DND-41 (cell line): ENCODE measurements around the gene IQCE.

Experiments used
- ATAC-seq: fragments of 200-7000 bp; cut with Tn5 transposase; 3 replicates; pipeline ENCODE4 v1.9.1; 2021; ENCODE audit warnings: low read depth; ENCODE audit not compliant: insufficient read depth
- DNase-seq: peaks from one replicate; pipeline ENCODE4 v3.0.0-alpha.2; 2020
- H2AFZ ChIP-seq: 2 replicates; pipeline ENCODE4 v1.6.0; 2012; ENCODE audit warnings: low read depth, low read length
- H3K27ac ChIP-seq: 2 replicates; pipeline ENCODE4 v1.5.1; 2012; ENCODE audit warnings: low read length, inconsistent platforms
- H3K27me3 ChIP-seq: fragments of 200-600 bp; sonication (generic); 2 replicates; pipeline ENCODE4 v1.6.0; 2012; ENCODE audit warnings: low read length, mild to moderate bottlenecking, inconsistent platforms; ENCODE audit not compliant: insufficient read depth, poor library complexity
- H3K36me3 ChIP-seq: 2 replicates; pipeline ENCODE4 v1.5.1; 2012; ENCODE audit warnings: low read length, inconsistent platforms; ENCODE audit not compliant: insufficient read depth
- H3K4me1 ChIP-seq: 2 replicates; pipeline ENCODE4 v1.5.1; 2012; ENCODE audit warnings: mild to moderate bottlenecking, low read length; ENCODE audit not compliant: insufficient read depth
- H3K4me2 ChIP-seq: 2 replicates; pipeline ENCODE4 v1.6.0; 2012; ENCODE audit warnings: mild to moderate bottlenecking, moderate library complexity, low read length, inconsistent platforms; ENCODE audit not compliant: insufficient read depth
- H3K4me3 ChIP-seq, 2 experiments: fragments of 200-600 bp in 1 of 2; shearing (Covaris generic) in 1 of 2; 2 replicates each; pipeline ENCODE4 v1.5.1; 2012 to 2016; ENCODE audit warnings: inconsistent platforms in 2 of 2, low read length in 2 of 2, mild to moderate bottlenecking in 2 of 2, low read depth in 1 of 2, moderate library complexity in 1 of 2
- H3K79me2 ChIP-seq: 2 replicates; pipeline ENCODE4 v1.6.0; 2012; ENCODE audit warnings: low read length, inconsistent platforms; ENCODE audit not compliant: insufficient read depth
- H3K9ac ChIP-seq: 2 replicates; pipeline ENCODE4 v1.6.0; 2012; ENCODE audit warnings: low read depth, mild to moderate bottlenecking, inconsistent platforms, low read length, moderate library complexity
- H3K9me3 ChIP-seq: 2 replicates; pipeline ENCODE4 v1.5.1; 2012; ENCODE audit warnings: low read length, moderate library complexity, mild to moderate bottlenecking, inconsistent platforms; ENCODE audit not compliant: insufficient read depth, severe bottlenecking
- H4K20me1 ChIP-seq: 2 replicates; pipeline ENCODE4 v1.6.0; 2012; ENCODE audit warnings: low read length; ENCODE audit not compliant: insufficient read depth
- CTCF ChIP-seq: IDR thresholded peaks from 2 replicates; pipeline ENCODE4 v1.5.1; 2012; ENCODE audit warnings: borderline replicate concordance, low read length, moderate library complexity, mild to moderate bottlenecking; ENCODE audit not compliant: poor library complexity, severe bottlenecking; ENCODE audit errors: extremely low read depth
- EZH2 ChIP-seq: IDR thresholded peaks from 3 replicates; pipeline ENCODE4 v1.6.1; 2012; ENCODE audit warnings: borderline replicate concordance, low read depth, mild to moderate bottlenecking, moderate library complexity, low read length, inconsistent platforms; ENCODE audit not compliant: severe bottlenecking

IQCE gene

GRCh38 chr7:2629746-2630681 lies 71.2 kb downstream of the IQCE start:
- H3K4me1 ChIP-seq = peaks cover 22% of the 10 kb centered on the region
- H3K79me2 ChIP-seq = peaks cover 35% of the 10 kb centered on the region
- H3K27ac ChIP-seq = no peak overlapping the region
- ATAC-seq (no peak), DNase-seq (no peak)
- H3K4me3 ChIP-seq = no peak overlapping the region
- H2AFZ ChIP-seq = no peak overlapping the region
- no peak for TF ChIP-seq EZH2
- no peak for TF ChIP-seq CTCF
- no peaks in the 10 kb centered on the region for H3K9me3 ChIP-seq
- no peak overlapping the region for H3K9ac ChIP-seq
- peaks cover 15% of the 10 kb centered on the region; the same call in 1 of the 2 replicates for H3K36me3 ChIP-seq
- peaks cover 26% of the 10 kb centered on the region for H4K20me1 ChIP-seq
- no peaks in the 10 kb centered on the region for H3K27me3 ChIP-seq
- no peak overlapping the region for H3K4me2 ChIP-seq

- ATAC-seq = peak; percentile 25
- Histone ChIP-seq H3K9me3 (no peaks in the 10 kb centered on the region), H3K36me3 (peaks cover 33% of the 10 kb centered on the region), H3K4me2 (peak within 1 kb of the TSS; percentile 87), H3K79me2 (peaks cover 56% of the 10 kb centered on the region), H3K9ac (peak within 1 kb of the TSS; percentile 83), H3K4me1 (peaks cover 26% of the 10 kb centered on the region), H3K27me3 (no peaks in the 10 kb centered on the region), H2AFZ (peak within 1 kb of the TSS; percentile 98), H3K4me3 (peak within 1 kb of the TSS; percentile 85 to 90), H4K20me1 (peaks cover 47% of the 10 kb centered on the region), H3K27ac (peak within 1 kb of the TSS; percentile 87)
- DNase-seq = peak; percentile 45
- no peak for TF ChIP-seq EZH2
- no peak for TF ChIP-seq CTCF
These were observed 73.4 kb downstream of the IQCE start, which contains the start of gene TTYH3 for GRCh38 chr7:2631946-2632732. TSS of gene TTYH3 (plus strand) at chr7:2631986. CDS start at chr7:2632156, 170 bp downstream.

- peak overlapping the region; percentile 67 for H2AFZ ChIP-seq
- no peak for TF ChIP-seq CTCF
- TF ChIP-seq EZH2 = no peak
- no peaks in the 10 kb centered on the region for H3K27me3 ChIP-seq
- H3K4me3 ChIP-seq = peak overlapping the region; percentile 85 to 90
- no peaks in the 10 kb centered on the region for H3K9me3 ChIP-seq
- H3K4me2 ChIP-seq = peak overlapping the region; percentile 80
- H3K27ac ChIP-seq = peak overlapping the region; percentile 87
- H3K9ac ChIP-seq = peak overlapping the region; percentile 83
- peaks cover 40% of the 10 kb centered on the region for H3K36me3 ChIP-seq
- DNase-seq (peak; percentile 93), ATAC-seq (peak; percentile 83)
- peaks cover 64% of the 10 kb centered on the region for H3K79me2 ChIP-seq
- H3K4me1 ChIP-seq = peaks cover 26% of the 10 kb centered on the region
- H4K20me1 ChIP-seq = peaks cover 55% of the 10 kb centered on the region
These were observed 74.2 kb downstream of the IQCE start for GRCh38 chr7:2632733-2633537.
